BLaER1 (cell line): ENCODE results near the gene YOD1.

Experiments used
- H3K27ac ChIP-seq: shearing (Covaris generic); formaldehyde crosslinking; 2 replicates; pipeline ENCODE4 v1.8.1; 2022
- H3K27me3 ChIP-seq: shearing (Covaris generic); formaldehyde crosslinking; 2 replicates; pipeline ENCODE4 v1.8.1; 2022
- H3K36me3 ChIP-seq: shearing (Covaris generic); formaldehyde crosslinking; 2 replicates; pipeline ENCODE4 v1.8.1; 2022
- H3K4me1 ChIP-seq: shearing (Covaris generic); formaldehyde crosslinking; 2 replicates; pipeline ENCODE4 v1.8.1; 2022
- H3K4me2 ChIP-seq: shearing (Covaris generic); formaldehyde crosslinking; 2 replicates; pipeline ENCODE4 v1.8.1; 2022
- H3K4me3 ChIP-seq: shearing (Covaris generic); formaldehyde crosslinking; 2 replicates; pipeline ENCODE4 v1.8.1; 2022
- H3K9ac ChIP-seq: shearing (Covaris generic); formaldehyde crosslinking; 2 replicates; pipeline ENCODE4 v1.8.1; 2022
- H3K9me3 ChIP-seq: shearing (Covaris generic); formaldehyde crosslinking; 2 replicates; pipeline ENCODE4 v1.8.1; 2022
- H4K20me1 ChIP-seq: shearing (Covaris generic); formaldehyde crosslinking; 2 replicates; pipeline ENCODE4 v1.8.1; 2022
- Cebpa-rat ChIP-seq: shearing (Covaris generic); IDR thresholded peaks from 2 replicates; pipeline ENCODE4 v1.8.1; 2022

YOD1 gene

GRCh38 chr1:207034998-207035397 is 16.0 kb downstream of the YOD1 start:
- Histone ChIP-seq H3K27me3 (no peaks in the 10 kb centered on the region), H3K4me3 (no peak overlapping the region), H3K9me3 (no peaks in the 10 kb centered on the region), H4K20me1 (no peaks in the 10 kb centered on the region), H3K4me1 (no peaks in the 10 kb centered on the region), H3K27ac (no peak overlapping the region), H3K36me3 (no peaks in the 10 kb centered on the region), H3K9ac (no peak overlapping the region), H3K4me2 (no peak overlapping the region)
- no peak for TF ChIP-seq Cebpa-rat

DNA sequence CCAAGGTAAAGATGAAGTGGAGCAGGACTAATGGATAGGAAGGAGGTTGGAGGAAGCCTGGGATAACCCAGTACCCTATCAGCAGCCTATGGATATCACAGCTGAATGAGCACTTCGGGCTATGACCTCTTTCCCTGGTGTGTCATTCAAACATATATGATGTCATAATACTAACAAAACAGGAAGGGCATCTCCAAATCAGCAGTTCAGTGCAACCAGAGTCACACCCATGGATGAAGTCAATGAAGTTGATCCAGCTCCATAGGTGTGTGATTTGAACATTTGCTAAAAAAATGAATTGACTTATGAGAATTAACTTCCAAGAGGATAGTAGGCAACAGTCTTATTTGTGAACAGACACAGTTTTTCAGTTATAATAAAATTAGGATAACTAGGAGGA is 16.8 kb downstream of the YOD1 start:
- Histone ChIP-seq H3K9ac (no peak overlapping the region), H4K20me1 (no peaks in the 10 kb centered on the region), H3K36me3 (no peaks in the 10 kb centered on the region), H3K9me3 (no peaks in the 10 kb centered on the region), H3K27me3 (no peaks in the 10 kb centered on the region), H3K4me1 (no peaks in the 10 kb centered on the region), H3K4me3 (no peak overlapping the region), H3K27ac (no peak overlapping the region), H3K4me2 (no peak overlapping the region)
- no peak for TF ChIP-seq Cebpa-rat

DNA sequence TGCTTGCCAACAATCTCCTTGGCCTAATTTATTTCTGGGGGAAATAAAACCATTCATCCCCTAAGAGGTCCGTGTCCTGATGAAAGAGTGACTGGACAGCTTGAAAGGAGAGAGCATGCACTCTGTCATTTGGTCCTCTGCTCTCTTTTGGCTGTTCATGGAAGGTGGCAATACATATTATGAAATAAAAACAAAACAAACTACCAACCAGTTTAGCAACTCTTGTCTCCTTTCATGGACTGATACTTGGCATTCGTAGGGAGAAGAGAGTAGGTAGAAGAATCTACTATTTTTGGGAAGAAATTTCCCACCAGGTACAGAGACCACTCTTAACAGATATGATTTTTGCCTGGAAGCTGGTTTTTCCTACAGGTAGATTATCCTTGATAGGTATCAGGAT is 17.7 kb downstream of the YOD1 start:
- Histone ChIP-seq H3K9me3 (no peaks in the 10 kb centered on the region), H4K20me1 (no peaks in the 10 kb centered on the region), H3K4me1 (no peaks in the 10 kb centered on the region), H3K4me2 (no peak overlapping the region), H3K4me3 (no peak overlapping the region), H3K27me3 (no peaks in the 10 kb centered on the region), H3K36me3 (no peaks in the 10 kb centered on the region), H3K27ac (no peak overlapping the region), H3K9ac (no peak overlapping the region)
- TF ChIP-seq Cebpa-rat = no peak

DNA sequence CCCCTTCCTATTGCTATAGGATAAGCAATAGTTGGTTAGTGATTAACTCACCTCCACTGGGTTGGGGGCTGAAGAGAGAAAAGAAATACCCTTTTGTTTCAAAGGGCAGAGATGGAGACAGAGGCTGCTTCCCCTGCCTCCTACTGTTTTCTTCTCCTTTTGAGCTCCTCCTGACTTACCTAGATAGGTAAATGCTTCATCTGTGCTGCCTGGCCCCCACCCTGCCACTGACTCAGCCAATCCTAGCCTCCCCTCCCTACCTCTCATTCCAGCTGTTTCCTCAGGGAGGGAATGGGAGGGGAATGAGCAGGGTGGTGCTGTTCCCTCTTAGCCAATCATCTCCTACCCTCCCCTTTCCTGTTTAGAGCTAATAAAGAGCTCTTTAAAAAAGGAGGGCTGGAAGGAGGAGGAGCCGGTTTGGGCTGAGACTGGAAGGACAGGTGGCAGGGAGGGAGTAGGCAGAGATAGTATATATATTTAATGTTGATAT is 18.4 kb downstream of the YOD1 start, which contains the start of gene C1orf116:
C1orf116 (minus strand) TSS at position 229 of the 490 bp plus-strand sequence. CDS start 5,158 bp downstream, outside the sequence.
- H3K36me3 ChIP-seq = no peaks in the 10 kb centered on the region
- no peaks in the 10 kb centered on the region for H4K20me1 ChIP-seq
- H3K9me3 ChIP-seq = no peaks in the 10 kb centered on the region
- TF ChIP-seq Cebpa-rat = no peak
- no peak within 1 kb of the TSS for H3K4me3 ChIP-seq
- no peaks in the 10 kb centered on the region for H3K27me3 ChIP-seq
- no peaks in the 10 kb centered on the region for H3K4me1 ChIP-seq
- no peak within 1 kb of the TSS for H3K27ac ChIP-seq
- H3K9ac ChIP-seq = no peak within 1 kb of the TSS
- no peak within 1 kb of the TSS for H3K4me2 ChIP-seq

GRCh38 chr1:207031632-207032264 is 19.3 kb downstream of the YOD1 start:
- H3K4me3 ChIP-seq = no peak overlapping the region

DNA sequence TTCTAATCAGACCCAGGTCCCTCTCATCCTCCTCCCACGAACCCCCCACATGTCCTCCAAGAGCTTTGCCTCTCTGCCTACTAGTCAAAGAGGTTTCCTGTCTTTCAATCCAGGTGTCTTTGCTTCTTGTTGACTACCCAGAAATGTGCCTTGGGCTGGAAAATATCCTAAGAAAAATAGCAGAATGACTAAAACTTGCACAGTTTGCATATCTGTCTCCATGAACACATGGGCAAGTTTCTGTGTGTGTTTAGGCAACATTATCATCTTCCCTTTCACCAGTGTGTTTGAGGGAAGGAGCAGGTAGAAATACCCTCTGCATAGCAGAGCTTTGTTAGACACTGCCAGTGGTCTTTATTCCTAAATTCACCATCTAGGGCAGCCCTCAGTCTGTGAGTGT is 20.0 kb downstream of the YOD1 start:
- Histone ChIP-seq H3K27me3 (no peaks in the 10 kb centered on the region), H4K20me1 (no peaks in the 10 kb centered on the region), H3K9ac (no peak overlapping the region), H3K4me2 (no peak overlapping the region), H3K36me3 (no peaks in the 10 kb centered on the region), H3K4me1 (no peaks in the 10 kb centered on the region), H3K9me3 (no peaks in the 10 kb centered on the region), H3K4me3 (no peak overlapping the region), H3K27ac (no peak overlapping the region)
- no peak for TF ChIP-seq Cebpa-rat

More at GRCh38 chr1:207031632-207032264, 19.3 kb downstream of the YOD1 start:
- no peak overlapping the region for H3K9ac ChIP-seq
- H3K4me2 ChIP-seq = no peak overlapping the region
- TF ChIP-seq Cebpa-rat = no peak
- no peaks in the 10 kb centered on the region for H3K4me1 ChIP-seq
- no peaks in the 10 kb centered on the region for H3K36me3 ChIP-seq
- no peak overlapping the region for H3K27ac ChIP-seq
- no peaks in the 10 kb centered on the region for H3K27me3 ChIP-seq
- no peaks in the 10 kb centered on the region for H4K20me1 ChIP-seq
- no peaks in the 10 kb centered on the region for H3K9me3 ChIP-seq

DNA sequence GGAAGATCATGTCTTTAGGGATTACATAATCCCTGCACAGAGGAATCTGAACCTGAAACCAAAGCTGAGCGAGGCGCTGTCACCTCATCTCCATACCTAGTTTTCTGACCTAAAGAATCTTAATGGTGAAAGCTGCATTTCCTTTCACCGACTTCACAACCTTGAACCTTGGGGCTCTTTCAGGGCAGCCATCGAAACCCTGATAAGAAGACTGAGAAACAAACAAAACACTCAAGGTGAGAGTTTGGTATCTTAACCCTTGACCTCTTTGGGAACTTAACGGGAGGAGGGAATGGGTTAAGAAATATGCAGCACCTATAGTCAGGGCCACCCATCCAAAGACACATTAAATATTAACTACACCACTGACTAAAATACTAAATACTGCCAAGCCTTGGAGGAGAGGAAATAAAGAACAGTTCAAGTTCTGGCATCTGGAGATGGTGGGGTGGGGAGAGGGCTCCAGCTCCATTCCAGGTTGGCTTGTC is 20.4 kb downstream of the YOD1 start:
- Histone ChIP-seq H3K9ac (no peak overlapping the region), H3K27me3 (no peaks in the 10 kb centered on the region), H3K4me1 (no peaks in the 10 kb centered on the region), H3K9me3 (no peaks in the 10 kb centered on the region), H3K27ac (no peak overlapping the region), H4K20me1 (no peaks in the 10 kb centered on the region), H3K4me2 (no peak overlapping the region), H3K4me3 (no peak overlapping the region), H3K36me3 (no peaks in the 10 kb centered on the region)
- TF ChIP-seq Cebpa-rat = no peak

- no peak overlapping the region for H3K9ac ChIP-seq
- H3K4me1 ChIP-seq = no peaks in the 10 kb centered on the region
Observed at GRCh38 chr1:207029701-207030521, 21.1 kb downstream of the YOD1 start.

GRCh38 chr1:207028884-207029650 is 21.9 kb downstream of the YOD1 start:
- no peaks in the 10 kb centered on the region for H3K36me3 ChIP-seq
- no peak overlapping the region for H3K4me3 ChIP-seq
- no peaks in the 10 kb centered on the region for H4K20me1 ChIP-seq
- no peaks in the 10 kb centered on the region for H3K4me1 ChIP-seq
- no peaks in the 10 kb centered on the region for H3K27me3 ChIP-seq
- TF ChIP-seq Cebpa-rat = no peak
- H3K9me3 ChIP-seq = no peaks in the 10 kb centered on the region
- H3K27ac ChIP-seq = no peak overlapping the region
- no peak overlapping the region for H3K9ac ChIP-seq
- no peak overlapping the region for H3K4me2 ChIP-seq

More at GRCh38 chr1:207029701-207030521, 21.1 kb downstream of the YOD1 start:
- Histone ChIP-seq H4K20me1 (no peaks in the 10 kb centered on the region), H3K4me3 (no peak overlapping the region), H3K27ac (no peak overlapping the region), H3K9me3 (no peaks in the 10 kb centered on the region), H3K27me3 (no peaks in the 10 kb centered on the region), H3K4me2 (no peak overlapping the region), H3K36me3 (no peaks in the 10 kb centered on the region)
- no peak for TF ChIP-seq Cebpa-rat
